GM19455 (cell line): ENCODE measurements around the gene DERA.
"Not testable (repeated sequence)": the region's sequence is repeated elsewhere in the genome, so short reads cannot be mapped to it uniquely, and the experiment has no call there.

Experiments
- ATAC-seq: cut with Tn5 transposase; IDR thresholded peaks from one replicate; pipeline ENCODE4 v1.9.1; 2021; ENCODE audit not compliant: unreplicated experiment

Gene DERA

GRCh38 chr12:15997910-15998309 lies 86.8 kb downstream of the DERA start:
- no peak for ATAC-seq

GRCh38 chr12:16002880-16003279 lies 91.7 kb downstream of the DERA start:
- no peak for ATAC-seq

DNA sequence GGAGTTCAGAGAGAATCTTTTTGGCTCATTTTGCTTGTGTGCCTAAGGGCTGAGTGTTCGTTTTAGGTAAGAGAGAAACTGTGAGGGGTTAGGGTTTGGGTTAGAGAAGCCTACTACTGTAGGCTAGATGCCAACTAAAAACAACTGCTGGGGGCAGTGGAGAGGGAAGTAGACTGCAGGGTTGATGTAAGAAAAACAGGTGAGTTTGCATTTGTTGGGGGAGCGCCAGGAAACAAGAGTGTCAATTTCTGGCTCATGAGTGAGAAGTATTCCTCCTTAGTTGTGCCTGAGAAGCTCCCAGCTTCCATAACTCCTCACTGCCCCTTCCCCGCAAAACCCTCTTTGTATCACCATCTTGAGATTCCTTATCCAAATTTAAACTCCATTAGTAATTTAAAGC lies 92.3 kb downstream of the DERA start:
- ATAC-seq, result no peak

DNA sequence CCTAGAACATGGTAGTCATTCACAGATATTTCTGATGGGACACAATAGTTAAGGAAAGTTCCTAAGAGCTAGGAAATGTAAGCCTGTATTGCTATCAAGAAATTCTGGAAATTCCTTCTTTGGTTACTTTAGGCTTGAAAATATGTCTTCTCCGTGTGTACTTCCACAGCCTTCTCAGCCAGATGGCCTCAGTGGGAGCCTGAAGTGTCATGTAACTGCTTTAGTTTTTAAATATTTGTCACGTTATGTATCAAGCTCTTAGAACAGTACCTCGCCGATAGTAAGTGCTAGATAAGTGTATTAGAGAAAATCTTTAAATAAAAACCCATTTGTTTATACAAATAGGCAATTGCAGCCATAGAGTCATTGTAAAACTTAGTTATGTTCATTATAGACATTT lies 95.6 kb downstream of the DERA start:
- ATAC-seq, result no peak

GRCh38 chr12:16008421-16008824 lies 97.3 kb downstream of the DERA start:
- ATAC-seq, result no peak

- no peak for ATAC-seq
Measured at GRCh38 chr12:16012117-16012516, 101.0 kb downstream of the DERA start.

- not testable (repeated sequence) for ATAC-seq
Measured at GRCh38 chr12:16013722-16014121, 102.6 kb downstream of the DERA start.

- not testable (repeated sequence) for ATAC-seq
Measured at GRCh38 chr12:16014394-16014793, 103.3 kb downstream of the DERA start.

- ATAC-seq, result no peak
Measured at GRCh38 chr12:16016748-16017147, 105.6 kb downstream of the DERA start.

GRCh38 chr12:16018306-16018705 lies 107.2 kb downstream of the DERA start:
- no peak for ATAC-seq

GRCh38 chr12:16019136-16019535 lies 108.0 kb downstream of the DERA start:
- ATAC-seq, result no peak

DNA sequence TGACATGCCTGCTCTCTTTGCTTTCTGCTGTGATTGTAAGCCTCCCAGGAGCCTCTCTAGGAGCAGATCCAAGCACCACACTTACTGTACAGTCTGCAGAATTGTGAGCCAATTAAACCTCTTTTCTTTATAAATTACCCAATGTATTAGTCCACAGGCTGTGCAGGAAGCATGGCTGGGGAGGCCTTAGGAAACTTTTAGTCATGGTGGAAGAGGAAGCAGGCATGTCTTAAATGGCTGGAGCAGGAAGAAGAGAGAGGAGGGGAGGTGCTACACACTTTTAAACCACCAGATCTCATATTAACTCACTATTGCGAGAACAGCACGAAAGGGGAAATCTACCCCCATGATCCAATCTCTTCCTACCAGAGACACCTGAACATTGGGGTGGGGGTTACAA lies 108.9 kb downstream of the DERA start:
- no peak for ATAC-seq

DNA sequence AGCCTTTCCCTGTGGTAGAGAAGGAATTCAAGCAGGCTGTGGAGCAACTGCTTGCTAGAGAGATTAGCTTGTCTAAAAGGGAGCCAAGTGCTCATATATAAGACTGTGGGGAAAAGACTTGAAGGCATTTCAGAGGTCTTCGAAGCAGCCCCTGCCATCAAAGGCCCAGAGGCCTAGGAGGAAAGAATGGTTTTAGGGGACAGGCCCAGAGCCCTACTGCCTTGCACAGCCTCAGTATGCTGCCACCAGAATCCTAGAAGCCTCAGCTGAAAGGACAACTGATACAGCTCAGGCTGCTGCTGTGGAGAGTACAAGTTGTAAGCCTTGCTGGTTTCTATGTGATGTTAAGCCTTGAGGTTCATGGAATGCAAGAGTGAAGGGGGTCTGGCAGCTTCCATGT lies 109.9 kb downstream of the DERA start:
- ATAC-seq, result no peak

DNA sequence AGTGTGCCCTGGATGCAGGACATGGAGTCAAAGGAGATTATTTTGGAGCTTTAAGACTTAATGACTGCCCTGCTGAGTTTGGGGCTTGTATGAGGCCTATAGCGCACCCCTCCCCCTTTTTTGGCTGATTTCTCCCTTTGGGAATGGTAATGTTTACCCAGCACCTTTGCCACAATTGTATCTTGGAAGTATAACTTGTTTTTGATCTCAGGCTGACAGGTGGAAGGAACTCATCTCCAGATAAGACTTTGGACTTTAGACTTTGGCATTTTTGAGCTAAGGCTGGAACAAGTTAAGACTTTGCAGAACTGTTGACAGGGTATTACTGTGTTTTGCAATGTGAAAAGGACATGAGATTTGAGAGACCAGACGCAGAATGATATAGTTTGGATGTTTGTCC lies 110.5 kb downstream of the DERA start:
- ATAC-seq, result no peak

- ATAC-seq, result no peak
Measured at GRCh38 chr12:16027002-16027401, 115.9 kb downstream of the DERA start.

DNA sequence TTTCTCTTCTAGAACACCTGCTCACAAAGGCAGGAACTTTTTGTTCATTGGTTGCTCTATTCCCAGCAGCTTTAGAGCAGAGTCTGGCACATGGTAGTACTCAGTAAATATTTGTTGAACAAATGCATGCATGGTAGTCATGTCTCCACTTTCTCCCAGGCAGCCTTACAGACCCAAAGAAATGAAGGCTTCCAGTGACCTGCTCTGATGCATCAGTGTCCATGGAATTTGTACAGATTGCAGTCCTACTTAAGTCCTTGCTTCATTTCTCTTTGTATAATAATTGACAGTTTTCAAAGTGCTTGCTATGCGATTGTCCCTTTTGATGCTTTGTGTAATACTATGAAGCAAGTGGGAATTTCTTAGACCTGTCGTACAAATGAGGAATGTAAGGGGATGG lies 119.6 kb downstream of the DERA start:
- ATAC-seq, result no peak

- no peak for ATAC-seq
Measured at GRCh38 chr12:16034136-16034817, 123.1 kb downstream of the DERA start.

DNA sequence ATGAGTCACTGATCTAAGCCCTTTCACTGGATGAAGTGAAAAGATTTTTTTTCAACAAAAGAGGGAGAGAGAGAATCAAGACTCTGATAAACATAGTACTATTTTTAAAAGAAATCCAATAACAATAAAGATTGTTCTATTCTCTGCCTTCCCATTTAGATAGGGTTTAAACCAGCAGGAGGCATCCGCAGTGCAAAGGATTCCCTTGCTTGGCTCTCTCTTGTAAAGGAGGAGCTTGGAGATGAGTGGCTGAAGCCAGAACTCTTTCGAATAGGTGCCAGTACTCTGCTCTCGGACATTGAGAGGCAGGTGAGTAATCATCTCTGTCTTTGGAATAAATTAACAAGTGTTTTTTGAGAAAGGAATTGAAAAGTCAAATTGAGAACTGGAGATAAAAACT lies 124.9 kb downstream of the DERA start:
- ATAC-seq, result no peak

DNA sequence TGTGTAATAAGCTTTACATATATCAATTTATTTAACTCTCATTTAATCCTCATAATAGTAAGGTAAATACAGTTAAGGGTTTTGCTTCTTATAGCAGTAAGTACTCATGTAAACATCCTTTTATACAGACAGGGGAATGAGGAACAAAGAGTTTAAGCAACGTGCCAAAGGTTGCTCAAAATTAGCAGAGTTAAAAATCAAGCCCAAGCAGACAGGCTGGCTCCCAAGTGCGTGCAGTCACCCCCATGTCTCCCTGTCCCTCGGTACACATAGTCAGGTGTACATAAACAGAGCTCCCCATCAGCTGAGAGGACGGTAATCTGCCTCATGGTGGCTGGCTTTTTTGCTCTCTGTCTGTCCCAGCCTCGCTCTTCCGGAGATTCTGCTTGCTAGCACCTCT lies 126.4 kb downstream of the DERA start:
- no peak for ATAC-seq

DNA sequence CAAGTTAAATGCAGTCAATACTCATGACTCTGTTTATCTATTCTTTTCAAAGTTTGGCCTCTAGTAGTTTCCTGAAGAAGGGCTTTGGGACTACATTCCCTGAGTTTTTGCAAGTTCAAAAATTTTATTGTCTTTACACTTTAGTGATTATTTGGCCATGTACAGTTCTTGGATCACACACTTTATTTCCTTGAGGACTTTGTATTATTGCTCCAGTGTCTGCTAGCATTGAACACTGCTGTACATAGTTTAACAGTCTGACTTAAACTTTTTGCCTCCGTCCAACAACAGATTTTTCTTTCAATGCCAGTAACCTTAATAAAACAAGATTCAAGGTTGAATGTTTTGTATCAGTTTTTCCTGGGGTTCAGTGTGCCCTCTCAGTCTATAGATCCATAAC lies 132.3 kb downstream of the DERA start:
- ATAC-seq, result no peak

- no peak for ATAC-seq
Measured at GRCh38 chr12:16046266-16046665, 135.1 kb downstream of the DERA start.

DNA sequence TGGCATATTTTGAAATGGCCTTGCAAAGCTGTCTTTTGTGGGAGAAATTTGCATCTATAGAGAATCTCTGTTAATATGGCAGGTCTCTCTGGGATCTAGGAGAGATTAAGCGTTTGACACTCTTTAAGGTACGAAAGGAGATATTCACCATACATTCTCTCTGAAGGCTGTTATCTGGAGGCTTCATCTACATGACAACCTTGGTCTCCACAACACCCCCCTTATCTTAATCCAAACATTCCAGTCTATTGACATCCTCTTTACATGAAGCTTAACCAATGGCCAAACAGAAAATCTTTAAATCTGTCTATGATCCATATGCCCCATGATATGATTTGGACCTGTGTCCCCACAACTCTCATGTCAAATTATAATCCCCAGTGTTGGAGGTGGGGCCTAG lies 137.4 kb downstream of the DERA start:
- no peak for ATAC-seq

- ATAC-seq, result no peak
Measured at GRCh38 chr12:16056910-16057309, 145.8 kb downstream of the DERA start.
